Natural killer cell (primary cell): ENCODE data around the gene GSTK1. TPM values are rescaled to one million over a fixed set of nuclear protein-coding genes. Genes with fewer than 3 reads are reported as not detected.
"Not testable (repeated sequence)": the region's sequence is repeated elsewhere in the genome, so short reads cannot be mapped to it uniquely, and the experiment has no call there.

Experiments used
- ATAC-seq, 3 donors: fragments of 150-1000 bp in 2 of 3; fragments of 200-7000 bp in 1 of 3; cut with Tn5 transposase; 1 replicate in 1 of 3; 2 replicates in 2 of 3; pipeline ENCODE4 v1.10.0; 2021; ENCODE audit warnings: mild to moderate bottlenecking in 2 of 3, moderate library complexity in 2 of 3
- DNase-seq, 2 donors: peaks; one replicate each; pipeline versions ENCODE4 v3.0.0 to v3.0.0-alpha.2; 2013 to 2021; ENCODE audit warnings: mixed read lengths in 1 of 2
- H3K27ac ChIP-seq: one replicate; pipeline ENCODE4 v1.5.1; 2013; ENCODE audit warnings: mild to moderate bottlenecking, low read length
- H3K27me3 ChIP-seq: one replicate; pipeline ENCODE4 v1.6.1; 2013; ENCODE audit warnings: low read length; ENCODE audit not compliant: control insufficient read depth, insufficient read depth
- H3K36me3 ChIP-seq: one replicate; pipeline ENCODE4 v1.6.1; 2013; ENCODE audit warnings: low read length; ENCODE audit not compliant: control insufficient read depth, insufficient read depth
- H3K4me1 ChIP-seq: one replicate; pipeline ENCODE4 v1.6.1; 2013; ENCODE audit warnings: low read length; ENCODE audit not compliant: control insufficient read depth, insufficient read depth
- H3K4me3 ChIP-seq: one replicate; pipeline ENCODE4 v1.5.1; 2013; ENCODE audit warnings: low read length
- H3K9me3 ChIP-seq: one replicate; pipeline ENCODE4 v1.6.1; 2013; ENCODE audit warnings: low read length; ENCODE audit not compliant: control insufficient read depth, insufficient read depth
- H3K27ac Mint-ChIP-seq, 2 donors: one replicate each; pipeline ENCODE4 v1.8.0; 2022; ENCODE audit warnings: mild to moderate bottlenecking in 2 of 2, mixed read lengths in 2 of 2, moderate library complexity in 1 of 2
- H3K27me3 Mint-ChIP-seq, 2 donors: one replicate each; pipeline ENCODE4 v1.8.0; 2022; ENCODE audit warnings: low read depth in 2 of 2, mixed read lengths in 2 of 2
- H3K36me3 Mint-ChIP-seq: one replicate; pipeline ENCODE4 v1.8.0; 2022; ENCODE audit warnings: mixed read lengths
- H3K4me1 Mint-ChIP-seq, 2 donors: one replicate each; pipeline ENCODE4 v1.8.0; 2022; ENCODE audit warnings: mixed read lengths in 2 of 2
- H3K4me3 Mint-ChIP-seq: one replicate; pipeline ENCODE4 v1.8.0; 2022; ENCODE audit warnings: mild to moderate bottlenecking, moderate library complexity, mixed read lengths
- H3K9me3 Mint-ChIP-seq, 2 donors: one replicate each; pipeline ENCODE4 v1.8.0; 2022; ENCODE audit warnings: mixed read lengths in 2 of 2
- CTCF ChIP-seq: fragments of 200-600 bp; IDR thresholded peaks from one replicate; pipeline ENCODE4 v1.8.0; 2022; ENCODE audit warnings: antibody characterized with exemption
- WGBS: methylation state at CpG from one replicate; pipeline ENCODE4 v1.1.7; 2013; ENCODE audit warnings: missing lambda C conversion rate; ENCODE audit not compliant: insufficient coverage; 5-methylcytosine and 5-hydroxymethylcytosine counted together
- intact Hi-C: fragments of 100-400 bp; cut with micrococcal nuclease; formaldehyde crosslinking; loops from one replicate; pipeline ENCODE4 v1.14.2; 2022
- total RNA-seq, 4 donors: library from RNA; stranded (reverse); fragments of 120-200 nt in 1 of 4; gene quantifications; one replicate each; pipeline versions ENCODE4 v1.2.3 to v1.2.4, GENCODE V29; 2013 to 2022

GSTK1 gene
- total RNA-seq, 3 donors from 2014 or later (not counting 1 experiment from before 2014, with no cell fraction given) = 159 to 215 (median 181) TPM

- peak; percentile 95 to 99 (median 95) for ATAC-seq
- Histone ChIP-seq H3K9me3 (no peaks in the 10 kb centered on the region), H3K27ac (peak within 1 kb of the TSS; percentile 81), H3K36me3 (peaks cover 13% of the 10 kb centered on the region), H3K27me3 (no peaks in the 10 kb centered on the region), H3K4me3 (peak within 1 kb of the TSS; percentile 95), H3K4me1 (peaks cover 24% of the 10 kb centered on the region)
- TF ChIP-seq CTCF = no peak
- Mint-ChIP-seq H3K27me3 (no peaks in the 10 kb centered on the region), H3K27ac (peak within 1 kb of the TSS; percentile 85 to 94), H3K36me3 (peaks cover 6% of the 10 kb centered on the region), H3K9me3 (no peaks in the 10 kb centered on the region), H3K4me1 (peaks cover 39 to 43% of the 10 kb centered on the region in 2 donors), H3K4me3 (peak within 1 kb of the TSS; percentile 97)
- peak; percentile 97 to 99 for DNase-seq
- 4% methylated on average over 84 of the region's 84 CpGs for WGBS
- intact Hi-C loops = no loop called here
Measured at GRCh38 chr7:143287935-143288826, 24.9 kb downstream of the GSTK1 start, which contains the start of gene CASP2. CASP2 (plus strand) TSS chr7:143288351; CDS start chr7:143288456, 105 bp downstream.

DNA sequence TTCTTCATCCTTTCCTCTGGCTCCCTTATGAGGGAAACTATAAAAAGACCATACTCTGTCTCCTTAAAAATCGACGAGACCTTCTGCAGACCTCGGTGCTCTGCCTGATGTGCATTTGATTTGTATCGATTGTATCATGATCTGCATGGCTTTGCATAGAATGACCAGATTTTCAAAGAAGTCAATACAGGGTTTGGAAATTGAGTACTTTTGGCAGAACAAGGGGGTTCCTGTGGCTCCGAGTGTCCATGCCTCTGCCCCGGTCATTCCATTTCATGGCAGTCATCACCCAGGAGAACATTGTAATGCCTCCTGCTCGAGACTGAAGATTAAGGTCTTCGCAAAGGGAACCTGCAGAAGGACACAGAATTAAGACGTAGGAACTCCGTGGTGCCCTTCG lies 25.6 kb downstream of the GSTK1 start:
- H3K36me3 ChIP-seq = peaks cover 20% of the 10 kb centered on the region

DNA sequence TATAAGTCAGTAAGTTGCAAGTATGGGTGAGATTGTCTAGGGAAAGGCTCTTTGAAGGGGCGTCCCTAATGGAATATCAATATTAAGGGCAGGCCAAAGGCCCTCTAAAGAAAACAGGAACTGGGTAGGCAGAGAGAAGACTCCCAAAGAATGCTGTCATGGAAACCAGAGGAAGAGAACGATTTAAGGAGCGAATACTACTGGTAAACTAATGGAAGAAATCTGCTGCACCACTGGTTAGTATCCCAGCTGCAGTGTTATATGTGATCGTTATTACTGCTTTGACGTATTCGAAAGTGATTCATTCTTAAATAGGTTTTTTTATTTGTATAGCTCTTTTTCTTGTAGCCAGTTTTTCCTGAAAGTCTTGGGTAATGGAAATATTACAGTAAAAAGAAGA lies 26.2 kb downstream of the GSTK1 start:
- Histone ChIP-seq H3K4me3 (peak overlapping the region; percentile 95), H3K27ac (no peak overlapping the region), H3K9me3 (no peaks in the 10 kb centered on the region), H3K36me3 (peaks cover 26% of the 10 kb centered on the region), H3K27me3 (no peaks in the 10 kb centered on the region), H3K4me1 (peaks cover 24% of the 10 kb centered on the region)
- H3K27ac Mint-ChIP-seq = peak overlapping the region; percentile 85 to 94
- WGBS = 27% methylated on average over 6 of the region's 6 CpGs
- H3K4me1 Mint-ChIP-seq = peaks cover 39 to 43% of the 10 kb centered on the region in 2 donors
- H3K36me3 Mint-ChIP-seq = peaks cover 6% of the 10 kb centered on the region
- H3K27me3 Mint-ChIP-seq = no peaks in the 10 kb centered on the region
- intact Hi-C loops = no loop called here
- ATAC-seq = no peak
- no peak for DNase-seq
- peak overlapping the region; percentile 97 for H3K4me3 Mint-ChIP-seq
- TF ChIP-seq CTCF = no peak
- H3K9me3 Mint-ChIP-seq = no peaks in the 10 kb centered on the region

More for the DNA sequence above, 25.6 kb downstream of the GSTK1 start:
- peak overlapping the region; percentile 97 for H3K4me3 Mint-ChIP-seq
- no peak for DNase-seq
- ATAC-seq = no peak
- H3K27me3 ChIP-seq = no peaks in the 10 kb centered on the region
- H3K4me1 ChIP-seq = peaks cover 24% of the 10 kb centered on the region
- no peaks in the 10 kb centered on the region for H3K27me3 Mint-ChIP-seq
- H3K27ac Mint-ChIP-seq = peak overlapping the region; percentile 85 to 94
- H3K9me3 Mint-ChIP-seq = no peaks in the 10 kb centered on the region
- H3K4me3 ChIP-seq = peak overlapping the region; percentile 95
- intact Hi-C loops = no loop called here
- no peaks in the 10 kb centered on the region for H3K9me3 ChIP-seq
- peaks cover 39 to 43% of the 10 kb centered on the region in 2 donors for H3K4me1 Mint-ChIP-seq
- peak overlapping the region; percentile 81 for H3K27ac ChIP-seq
- TF ChIP-seq CTCF = no peak
- peaks cover 6% of the 10 kb centered on the region for H3K36me3 Mint-ChIP-seq
- whole genome bisulfite sequencing = 1% methylated on average over 9 of the region's 11 CpGs

GRCh38 chr7:143289888-143290287 lies 26.6 kb downstream of the GSTK1 start:
- H3K27ac ChIP-seq, H3K36me3 Mint-ChIP-seq, ATAC-seq, H3K9me3 ChIP-seq, intact Hi-C loops, H3K4me3 ChIP-seq, H3K27me3 ChIP-seq, H3K9me3 Mint-ChIP-seq, DNase-seq, H3K27me3 Mint-ChIP-seq: not testable (repeated sequence)
- Mint-ChIP-seq H3K4me3 (peak overlapping the region; percentile 97), H3K4me1 (peaks cover 39 to 43% of the 10 kb centered on the region in 2 donors), H3K27ac (peak overlapping the region in 1 of 2 donors; percentile 94)
- peaks cover 24% of the 10 kb centered on the region for H3K4me1 ChIP-seq
- 65% methylated on average over 4 of the region's 4 CpGs for WGBS
- peaks cover 30% of the 10 kb centered on the region for H3K36me3 ChIP-seq
